HT1080 (cell line): Measurements from ENCODE around the gene MATK. TPM values are rescaled to one million over a fixed set of nuclear protein-coding genes. Genes with fewer than 3 reads are reported as not detected.

ENCODE experiments used
- DNase-seq: peaks from one replicate; pipeline ENCODE4 v3.0.0-alpha.2; 2015; ENCODE audit warnings: low read depth
- total RNA-seq: library from RNA; depleted of rRNA; stranded (reverse); fragments of >200 nt; shearing (Covaris generic); gene quantifications from 2 replicates; pipeline ENCODE4 v1.2.3, GENCODE V29; 2014

MATK gene
- total RNA-seq, 1 experiment from 2014 or later: not detected

DNA sequence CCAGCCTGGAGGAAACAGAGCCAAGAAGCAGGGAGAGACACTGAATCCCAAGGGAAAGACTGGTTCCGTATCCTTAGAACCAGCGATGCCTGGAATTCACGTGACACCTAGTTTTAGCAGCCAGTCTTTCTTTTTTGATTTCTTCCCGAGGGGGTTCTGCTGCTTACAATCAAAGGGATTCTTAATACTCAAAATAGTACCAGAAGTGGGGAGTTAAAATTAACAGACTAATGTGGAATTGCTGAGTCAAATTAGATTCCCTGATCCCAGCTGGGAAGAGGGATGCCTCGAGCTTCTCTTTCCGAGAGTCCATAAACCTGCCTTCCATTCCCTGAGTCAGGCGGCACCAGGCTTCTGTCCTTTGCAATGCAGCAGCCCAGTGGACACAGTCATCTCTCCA, 4.8 kb upstream of the MATK start:
- no peak for DNase-seq

DNA sequence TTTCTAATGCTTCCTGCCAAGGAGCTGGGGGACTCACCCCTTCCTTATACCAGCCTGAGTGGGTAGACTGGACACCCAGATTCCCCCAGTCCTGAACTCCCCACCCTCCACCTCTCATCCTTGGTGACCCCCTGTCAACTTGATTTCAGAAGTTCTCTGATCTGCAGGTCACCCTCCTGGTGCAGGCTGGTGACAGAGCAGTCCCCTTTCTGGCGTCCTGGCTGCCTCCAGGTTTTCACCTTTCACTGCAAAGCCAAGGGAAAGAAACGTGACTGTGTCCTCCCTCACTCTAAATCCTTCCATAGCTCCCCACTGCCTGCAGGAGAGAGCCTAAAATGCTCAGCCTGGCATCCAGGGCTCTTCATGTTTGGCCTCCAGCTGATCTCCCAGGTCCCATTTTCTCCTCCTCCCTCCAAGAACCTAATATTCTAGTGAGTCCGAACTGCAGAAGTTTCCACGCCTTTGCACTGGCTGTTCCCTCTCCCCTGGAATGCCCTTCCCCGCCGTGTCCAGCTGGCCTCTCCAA, 4.1 kb upstream of the MATK start:
- DNase-seq: no peak

DNA sequence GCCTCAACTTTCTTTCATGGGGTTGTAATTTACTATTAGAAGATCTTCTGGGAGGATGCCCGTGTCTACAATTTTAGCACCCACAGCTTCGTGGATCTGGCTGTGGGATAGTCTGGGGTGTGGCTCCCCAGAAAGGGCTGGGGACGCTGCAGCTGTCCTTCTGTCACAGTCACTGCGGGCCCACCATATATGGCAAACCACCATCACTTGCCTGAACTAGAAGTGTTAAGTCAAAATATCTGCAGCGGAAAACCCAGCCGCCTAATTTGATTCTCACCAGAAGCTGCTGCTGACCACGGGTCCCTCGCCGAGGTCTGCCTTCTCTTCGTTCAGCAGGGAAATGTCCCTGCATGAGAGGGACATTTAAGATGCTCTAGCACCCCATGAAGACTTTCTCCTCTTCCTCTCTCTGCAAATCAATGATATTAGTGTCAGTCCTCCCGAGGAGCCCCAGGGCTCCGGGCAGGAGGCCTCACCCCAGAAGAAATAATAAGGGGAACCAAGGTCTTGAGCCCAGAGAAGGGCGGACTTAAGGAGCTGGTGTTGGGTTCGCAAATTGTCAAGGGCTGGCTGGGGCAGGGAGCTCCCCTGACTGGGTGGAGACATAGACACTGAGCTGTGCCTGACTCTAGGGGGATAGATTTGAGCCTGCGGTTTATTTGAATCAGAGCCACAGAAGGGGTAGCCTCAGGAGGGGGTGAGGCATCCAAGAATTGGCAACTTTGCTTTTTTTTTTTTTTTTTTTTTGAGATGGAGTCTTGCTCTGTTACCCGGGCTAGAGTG, 3.0 kb upstream of the MATK start:
- no peak for DNase-seq

DNA sequence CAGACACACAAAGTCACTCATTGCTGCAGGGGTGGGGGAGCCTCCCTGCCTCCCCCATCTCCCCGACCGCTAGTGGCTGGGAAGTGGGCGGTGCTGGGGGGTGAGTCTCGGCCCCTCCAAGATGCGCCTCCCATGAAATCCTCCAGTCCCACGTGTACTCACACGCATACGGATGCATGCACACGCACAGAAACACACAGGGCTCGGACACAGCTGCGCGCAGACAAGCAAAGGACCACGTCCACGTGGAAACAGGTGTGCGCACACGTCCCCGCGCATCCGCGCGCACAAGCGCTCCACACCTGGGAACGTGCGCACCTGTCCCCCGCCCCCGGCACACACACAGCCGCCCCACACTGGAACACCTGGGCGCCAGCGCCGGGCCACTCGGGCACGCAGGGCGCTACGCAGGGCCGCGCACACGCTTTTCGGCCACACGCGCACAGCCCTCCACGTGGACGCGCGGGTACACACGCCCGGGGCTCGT, 687 bp downstream of the MATK start:
- DNase-seq: no peak

DNA sequence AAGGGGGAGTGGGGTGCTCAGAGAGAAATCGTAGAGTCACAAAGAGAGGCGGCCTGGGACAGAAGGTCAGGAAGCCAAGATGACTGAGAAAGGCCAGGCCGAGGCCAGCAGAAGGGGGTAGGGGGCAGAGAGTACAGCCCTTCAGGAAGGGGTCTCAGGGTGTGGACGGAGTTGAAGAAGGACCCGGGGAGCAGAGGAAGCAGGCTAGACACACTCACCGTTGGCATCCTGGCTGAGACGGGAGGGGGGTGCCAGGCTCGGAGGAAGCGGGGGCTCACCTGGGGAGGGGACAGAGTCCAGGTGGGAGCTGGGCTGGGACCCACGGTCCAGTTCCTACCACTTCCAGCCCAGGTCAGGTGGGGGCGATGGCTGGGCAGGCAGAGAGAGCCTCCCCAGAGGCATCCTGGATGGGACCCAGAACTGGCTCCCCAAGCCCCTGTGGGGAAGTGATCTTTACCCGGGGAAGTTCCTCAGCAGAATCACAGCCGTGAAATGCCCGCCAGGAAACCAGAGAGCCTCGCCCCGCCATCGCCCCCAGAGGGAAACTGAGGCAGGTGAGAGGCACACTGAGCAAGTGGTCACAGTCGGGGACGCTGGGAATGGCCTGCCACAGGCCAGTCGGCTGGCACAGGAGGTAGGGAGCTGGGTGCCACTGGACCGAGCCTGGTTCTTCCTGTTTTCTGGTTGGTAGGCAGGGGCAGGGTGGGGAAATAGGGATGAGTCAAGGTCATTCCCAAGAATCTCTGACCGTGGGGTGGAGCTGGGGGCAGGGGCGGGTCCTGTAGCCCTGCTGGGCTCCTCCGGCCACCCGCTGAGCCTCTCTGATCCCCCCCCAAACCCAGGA, 1.4 kb downstream of the MATK start:
- no peak for DNase-seq

DNA sequence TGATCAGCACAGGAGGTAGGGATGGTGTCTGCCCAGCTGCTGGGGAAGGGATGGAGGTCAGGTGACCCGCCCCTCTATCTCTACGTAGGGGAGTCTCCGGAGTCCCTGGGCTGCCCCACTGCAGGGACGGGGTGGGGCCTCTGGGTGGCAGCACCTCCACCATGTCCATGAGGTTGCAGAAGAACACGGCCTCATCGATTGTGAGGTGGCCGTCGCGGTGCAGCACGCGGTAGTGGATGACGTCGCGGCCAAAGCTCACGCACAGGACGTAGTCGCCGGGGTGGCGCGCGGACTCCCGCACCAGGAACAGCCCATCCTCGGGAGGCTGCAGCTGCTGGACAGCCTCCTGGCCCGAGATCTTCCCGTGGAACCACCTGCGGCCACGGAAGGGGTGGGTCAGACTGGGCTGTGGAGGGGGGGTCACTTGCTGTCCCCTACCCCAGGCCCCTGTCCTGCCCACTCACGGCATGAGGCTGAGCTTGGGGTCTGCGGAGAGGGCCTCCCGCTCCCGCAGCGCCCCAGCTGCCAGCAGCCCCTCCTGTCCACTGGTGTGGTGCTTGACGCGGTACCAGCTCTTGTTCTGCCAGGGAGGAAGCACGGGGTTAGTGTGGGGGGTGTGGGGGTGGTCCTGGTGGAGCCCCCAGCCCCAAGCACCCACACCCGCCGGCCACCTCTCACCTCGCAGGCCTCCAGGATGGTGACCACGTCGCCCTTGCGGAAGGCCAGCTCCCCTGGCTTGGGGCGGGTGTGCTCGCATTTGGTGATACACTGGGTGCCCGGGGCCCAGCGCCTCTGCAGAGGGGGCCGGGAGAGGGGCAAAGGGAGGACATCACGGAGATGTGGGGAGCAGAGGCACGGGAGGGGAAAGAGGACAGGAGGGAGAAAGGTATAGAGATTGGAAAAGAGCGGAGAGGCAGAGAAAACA, 2.3 kb downstream of the MATK start:
- no peak for DNase-seq

DNA sequence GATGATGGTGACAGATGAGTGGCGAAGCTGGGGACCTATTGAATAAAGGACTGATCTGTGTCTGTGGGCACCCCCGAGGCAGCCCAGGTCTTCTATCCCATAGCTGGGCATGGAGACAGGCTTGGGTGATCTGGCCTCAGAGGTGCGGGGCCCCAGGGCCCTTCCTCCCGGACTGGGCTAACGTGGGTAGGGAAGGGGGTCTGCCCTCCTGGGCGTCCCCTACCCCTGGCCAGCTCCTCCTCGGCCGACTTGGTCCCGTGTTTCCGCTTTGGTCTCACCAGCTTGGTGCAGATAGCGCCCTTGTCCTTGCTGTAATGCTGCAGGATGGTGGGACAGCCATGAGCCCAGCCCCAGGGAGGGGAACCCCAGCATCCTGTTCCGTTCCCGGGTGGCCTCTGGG, 3.3 kb downstream of the MATK start:
- no peak for DNase-seq

DNA sequence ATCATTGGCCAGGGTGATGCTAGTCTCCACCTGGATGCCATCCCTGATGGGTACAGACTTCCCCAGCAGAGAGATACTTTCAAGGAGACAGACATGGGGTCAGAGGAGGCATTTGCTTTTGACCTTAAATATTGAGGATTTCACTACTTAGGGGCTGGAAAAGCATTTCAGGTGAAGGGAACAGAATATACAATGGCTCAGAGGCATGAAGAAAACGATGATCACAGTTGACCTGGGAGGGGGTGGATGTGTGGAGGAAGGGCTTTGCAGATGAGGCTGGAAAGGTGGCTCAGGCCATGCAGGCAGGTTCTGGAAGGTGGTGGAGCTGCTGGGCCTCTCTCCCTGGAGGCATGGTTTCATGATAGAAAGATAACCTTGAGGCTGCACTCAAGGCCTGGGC, 3.9 kb downstream of the MATK start:
- no peak for DNase-seq

DNA sequence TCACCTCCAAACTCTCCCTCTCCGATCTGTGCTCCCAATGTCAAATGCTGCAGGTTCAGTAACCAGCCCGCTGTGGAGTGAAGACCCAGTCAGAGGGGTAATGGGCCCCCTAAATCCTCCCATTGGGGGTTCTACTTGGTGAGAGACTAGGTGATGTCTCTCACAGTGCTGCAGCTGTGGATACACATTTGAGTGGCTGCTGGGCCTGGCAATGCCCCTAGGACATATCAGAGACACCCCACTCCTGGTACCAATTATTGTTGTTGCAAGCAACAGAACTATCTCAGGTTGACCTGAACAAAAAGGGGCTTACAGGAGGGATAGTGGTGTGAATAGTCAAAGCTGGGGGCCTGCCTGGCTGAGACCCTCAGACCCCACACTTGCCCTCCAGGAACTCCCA, 4.6 kb downstream of the MATK start:
- DNase-seq: no peak

DNA sequence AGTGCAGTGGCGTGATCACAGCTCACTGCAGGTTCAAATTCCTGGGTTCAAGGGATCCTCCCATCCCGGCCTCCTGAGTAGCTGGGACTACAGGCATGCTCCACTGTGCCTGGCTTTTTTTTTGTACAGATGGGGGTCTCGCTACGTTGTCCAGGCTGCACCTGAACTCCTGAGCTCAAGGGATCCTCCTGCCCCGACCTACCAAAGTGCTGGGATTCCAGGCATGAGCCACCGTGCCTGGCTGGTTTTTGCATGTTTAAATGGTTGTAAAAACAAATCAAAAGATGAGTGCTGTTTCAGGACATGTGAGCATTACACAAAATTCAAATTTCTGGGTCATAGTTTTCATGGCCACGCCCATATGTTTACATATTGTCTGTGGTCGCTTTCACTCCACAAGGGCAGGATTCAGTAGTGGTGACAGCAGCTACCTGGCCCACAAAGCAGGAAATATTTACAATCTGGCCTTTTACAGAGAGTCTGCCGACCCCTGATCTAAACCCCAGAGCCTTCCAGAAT, 5.3 kb downstream of the MATK start:
- no peak for DNase-seq

DNA sequence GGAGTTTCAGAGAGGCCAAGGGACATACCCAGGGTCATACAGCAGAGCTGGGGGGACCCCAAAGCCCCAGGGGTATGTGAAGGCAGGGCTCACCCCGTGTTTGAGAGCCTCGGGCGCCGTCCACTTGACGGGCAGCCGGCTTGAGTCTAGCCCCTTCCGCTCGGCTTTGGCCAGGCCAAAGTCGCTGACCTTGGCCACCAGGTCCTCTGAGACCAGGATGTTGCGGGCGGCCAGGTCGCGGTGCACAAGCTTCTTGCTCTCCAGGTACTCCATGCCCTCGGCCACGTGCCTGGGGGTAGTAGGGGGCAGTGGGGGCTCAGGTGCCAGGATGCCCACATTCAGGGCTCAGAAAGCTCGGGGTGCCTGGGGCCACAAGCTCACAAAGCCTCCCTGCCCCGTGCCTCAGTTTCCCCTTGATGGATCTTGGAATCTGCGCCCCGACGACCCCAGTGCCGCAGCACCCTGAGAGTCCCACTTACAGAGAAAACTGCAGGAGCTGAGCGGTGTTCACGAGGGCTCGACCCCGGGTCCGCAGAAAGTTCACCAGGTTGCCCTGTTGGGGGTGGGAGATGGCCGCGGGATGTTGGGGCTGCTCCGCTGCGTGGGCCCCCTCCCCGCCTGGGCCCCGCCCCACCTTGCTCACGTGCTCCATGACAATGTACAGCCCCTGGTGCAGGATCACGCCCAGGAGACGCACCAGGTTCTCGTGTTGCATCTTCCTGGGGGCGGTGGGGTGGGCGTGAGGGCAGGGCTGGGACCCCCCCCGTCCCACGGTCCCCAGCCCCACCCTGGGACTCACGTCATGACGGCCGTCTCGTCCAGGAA, 7.1 kb downstream of the MATK start:
- no peak for DNase-seq

DNA sequence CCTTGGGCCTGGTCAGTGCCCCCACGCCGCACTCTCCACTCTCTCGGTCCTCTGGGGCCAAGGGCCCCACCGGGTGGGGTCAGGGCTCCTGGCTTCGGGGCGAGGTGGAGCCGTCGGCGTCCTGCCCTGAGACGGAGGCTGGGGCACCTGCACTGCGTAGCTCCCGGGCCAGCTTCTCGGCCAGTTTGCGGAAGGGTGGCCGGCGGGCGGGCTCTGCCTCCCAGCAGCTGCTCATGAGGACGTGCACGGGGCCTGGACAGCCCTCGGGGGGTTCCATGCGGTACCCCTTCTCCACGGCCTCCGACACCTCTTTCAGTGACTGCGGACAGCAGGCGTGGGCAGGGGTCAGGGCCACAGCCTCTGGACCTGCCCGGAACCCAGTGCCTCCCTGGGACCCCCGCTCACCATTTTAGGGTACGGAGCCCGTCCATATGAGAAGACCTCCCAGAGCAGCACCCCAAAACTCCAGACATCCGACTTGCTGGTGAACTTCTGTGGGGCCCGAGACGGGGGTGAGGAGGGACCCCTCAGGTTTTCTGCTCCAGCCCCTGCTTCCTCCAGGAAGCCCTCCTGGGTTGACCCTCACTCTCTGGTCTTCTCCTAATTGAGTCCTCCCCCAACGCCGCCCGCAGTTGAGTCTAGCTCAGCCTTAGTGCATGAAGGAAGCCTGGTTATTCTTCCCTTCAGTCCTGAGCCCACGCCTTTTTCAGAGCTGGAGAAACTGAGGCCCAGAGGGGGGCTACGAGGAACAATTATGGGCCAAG, 7.9 kb downstream of the MATK start:
- no peak for DNase-seq

DNA sequence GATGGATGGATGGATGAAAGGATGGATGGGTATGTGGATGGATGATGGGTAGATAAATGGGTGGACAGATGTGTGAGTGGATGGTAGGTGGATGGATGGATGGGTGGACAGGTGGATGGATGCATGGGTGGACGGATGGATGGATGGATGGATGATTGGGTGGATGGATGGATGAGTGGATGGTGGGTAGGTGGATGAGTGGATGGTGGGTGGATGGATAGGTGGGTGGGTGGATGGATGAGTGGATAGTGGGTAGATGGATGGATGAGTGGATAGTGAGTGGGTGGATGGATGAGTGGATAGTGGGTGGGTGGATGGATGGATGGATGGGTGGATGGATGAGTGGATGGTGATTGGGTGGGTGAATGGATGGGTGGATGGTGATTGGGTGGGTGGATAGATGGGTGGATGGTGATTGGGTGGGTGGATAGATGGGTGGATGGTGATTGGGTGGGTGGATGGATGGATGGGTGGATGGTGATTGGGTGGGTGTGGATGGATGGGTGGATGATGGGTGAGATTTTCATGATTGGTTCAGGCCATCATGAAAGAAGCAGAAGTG, 9.6 kb downstream of the MATK start:
- DNase-seq: no peak

DNA sequence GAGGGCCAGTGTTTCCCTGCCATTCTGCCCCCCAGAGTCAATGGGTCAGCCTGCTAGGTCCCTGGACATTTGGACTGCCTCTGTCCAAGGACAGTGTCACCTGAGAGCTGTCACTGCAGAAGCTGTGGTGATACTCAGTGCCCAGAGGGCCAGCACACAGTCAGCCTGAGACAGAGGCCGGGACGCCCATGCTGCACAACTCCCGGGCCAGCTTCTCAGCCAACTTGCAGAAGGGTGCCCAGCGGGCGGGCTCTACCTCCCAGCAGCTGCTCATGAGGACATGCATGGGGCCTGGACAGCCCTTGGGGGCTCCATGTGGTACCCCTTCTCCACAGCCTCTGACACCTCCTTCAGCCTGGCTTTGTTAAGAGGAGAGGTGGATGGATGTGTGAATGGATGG, 10.3 kb downstream of the MATK start:
- DNase-seq: no peak

DNA sequence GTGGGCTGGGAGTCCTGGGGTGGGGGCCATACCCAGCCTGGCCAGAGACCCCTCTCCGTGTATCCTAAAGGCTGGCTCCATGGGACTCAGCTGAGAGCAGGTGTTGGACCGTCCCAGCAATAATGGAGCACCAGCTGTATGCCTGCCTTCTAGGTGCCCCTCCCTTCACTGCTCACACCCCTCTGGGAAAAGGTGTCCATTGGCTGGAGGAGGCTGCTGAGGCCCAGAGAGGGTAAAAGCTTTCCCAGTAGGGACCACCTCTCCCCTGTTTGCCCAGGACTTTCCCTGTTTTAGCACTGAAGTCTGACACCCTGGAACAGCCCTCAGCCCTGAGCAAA, 10.8 kb downstream of the MATK start:
- DNase-seq: no peak

DNA sequence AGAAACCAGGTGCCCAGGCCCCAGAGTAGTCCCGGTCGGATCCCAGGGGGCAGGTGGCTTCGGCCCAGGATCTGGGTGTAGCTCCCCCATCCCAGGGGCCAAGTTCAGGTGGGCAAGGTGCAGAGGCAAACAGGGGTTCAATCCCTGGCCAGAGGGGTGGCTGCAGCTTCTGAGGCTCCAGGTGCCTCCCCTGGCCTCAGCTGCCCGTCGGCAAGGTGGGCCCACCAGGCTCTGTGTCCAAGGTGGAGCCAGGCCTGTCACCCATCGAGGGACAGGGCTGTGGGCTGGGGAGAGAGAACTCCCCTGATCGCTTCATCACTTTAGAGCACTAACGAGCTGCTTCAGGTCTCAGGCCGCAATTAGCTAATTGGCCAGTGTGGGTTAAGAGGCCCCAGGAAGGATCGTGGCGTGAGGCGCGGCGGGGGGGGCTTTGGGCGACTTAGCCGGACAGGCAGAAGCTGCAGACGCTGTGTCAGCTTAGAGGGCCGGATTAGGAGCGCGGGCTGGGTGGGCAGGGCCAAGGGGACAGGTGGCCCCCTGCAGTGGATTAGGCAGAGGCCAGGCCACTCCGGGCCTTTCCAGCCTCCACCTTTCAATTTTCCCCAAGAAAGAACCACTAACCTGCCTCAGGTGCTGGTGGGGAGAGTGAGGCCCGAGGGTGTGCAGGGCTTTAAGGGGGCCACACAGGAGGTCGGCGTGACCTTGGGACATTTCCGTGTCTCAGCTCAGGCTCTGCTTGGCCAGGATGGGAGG, 11.4 kb downstream of the MATK start:
- DNase-seq: no peak

DNA sequence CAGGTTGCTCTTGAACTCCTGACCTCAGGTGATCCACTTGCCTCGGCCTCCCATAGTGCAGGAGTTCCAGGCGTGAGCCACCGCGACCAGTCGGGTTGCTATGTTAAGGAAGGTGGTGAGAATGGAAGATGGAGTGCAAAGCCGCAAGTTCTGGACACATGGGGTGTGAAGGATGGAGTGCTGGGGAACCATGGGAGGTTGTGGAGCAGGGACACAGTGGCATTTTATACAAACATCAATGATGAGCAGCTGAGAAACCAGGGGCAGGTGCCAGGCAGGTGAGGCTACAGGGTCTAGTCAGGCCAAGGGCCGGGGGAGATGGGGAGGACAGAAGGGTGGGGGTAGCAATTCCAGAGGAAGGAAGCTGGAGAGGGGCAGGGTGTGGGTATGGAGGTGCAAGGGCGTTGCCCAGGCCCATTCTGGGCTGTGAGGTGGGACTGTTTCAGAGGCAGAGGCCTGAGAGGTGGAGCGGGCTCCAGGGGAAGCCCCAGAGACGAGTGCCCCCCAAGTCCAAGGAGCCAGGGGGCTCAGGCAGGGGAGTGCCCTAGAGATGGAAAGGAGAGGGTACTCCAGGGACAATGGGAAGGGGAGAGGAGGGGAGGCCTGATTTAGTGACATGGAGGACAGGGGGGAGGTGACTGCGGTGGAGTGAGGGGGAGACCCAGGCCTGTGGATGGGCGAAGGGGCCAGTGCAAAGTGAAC, 12.2 kb downstream of the MATK start:
- DNase-seq: no peak
